ENCODE results near the gene EPB42. TPM values are rescaled to one million over a fixed set of nuclear protein-coding genes. Genes with fewer than 3 reads are reported as not detected.

Gene EPB42
- total and polyA plus RNA-seq, 2 of the 4 experiments (the other 2 are of a cell fraction), result not detected

- Histone ChIP-seq H4K91ac (ENCODE audit: insufficient read depth, low read depth, low read length) (no peak within 1 kb of the TSS), H3K4me3 (ENCODE audit: insufficient read depth, low read depth, low read length) (no peak within 1 kb of the TSS), H2BK120ac (ENCODE audit: low read depth, low read length) (no peak within 1 kb of the TSS), H2BK5ac (ENCODE audit: low read depth, low read length, poor library complexity, severe bottlenecking) (no peak within 1 kb of the TSS), H2AK5ac (ENCODE audit: low read depth, low read length) (no peak within 1 kb of the TSS), H3K4ac (ENCODE audit: low read depth, low read length) (no peak within 1 kb of the TSS), H3K4me1 (ENCODE audit: control insufficient read depth, insufficient read depth, low read length) (no peaks in the 10 kb centered on the region), H3K14ac (replicated peaks; ENCODE audit: low read depth, low read length) (no peak within 1 kb of the TSS), H3K27me3 (ENCODE audit: control insufficient read depth, insufficient read depth, low read length) (peaks cover 47% of the 10 kb centered on the region), H3K56ac (ENCODE audit: extremely low read depth, insufficient read depth, low read length) (no peak within 1 kb of the TSS), H2BK20ac (ENCODE audit: low read depth, low read length) (no peak within 1 kb of the TSS), H4K5ac (ENCODE audit: low read depth, low read length) (no peak within 1 kb of the TSS), H4K20me1 (ENCODE audit: insufficient read depth, low read length) (no peaks in the 10 kb centered on the region), H2AFZ (replicated peaks; ENCODE audit: low read length, poor library complexity) (no peak within 1 kb of the TSS), H3K36me3 (ENCODE audit: control insufficient read depth, insufficient read depth, low read length) (no peaks in the 10 kb centered on the region), H3K4me2 (ENCODE audit: low read depth, low read length) (no peak within 1 kb of the TSS), H3K9me3 (ENCODE audit: control insufficient read depth, insufficient read depth, low read length) (no peaks in the 10 kb centered on the region), H3K23ac (ENCODE audit: low read depth, low read length) (no peak within 1 kb of the TSS), H3K79me1 (ENCODE audit: low read depth in 1 of 2, low read length in 2 of 2) (no peaks in the 10 kb centered on the region), H3K27ac (ENCODE audit: insufficient read depth, low read length) (no peak within 1 kb of the TSS), H4K8ac (ENCODE audit: low read depth in 2 of 2, low read length in 2 of 2) (no peak within 1 kb of the TSS), H3K9me1 (ENCODE audit: insufficient read depth, low read length) (0 out of 2 replicates have a peak, but pooled peaks cover 2% of the 10 kb centered on the region), H2BK15ac (ENCODE audit: low read depth, low read length) (no peak within 1 kb of the TSS), H3K9ac (ENCODE audit: low read depth, low read length) (no peak within 1 kb of the TSS), H3K18ac (ENCODE audit: low read depth, low read length) (no peak within 1 kb of the TSS), H2AK9ac (replicated peaks; ENCODE audit: low read depth, low read length, poor library complexity) (no peak within 1 kb of the TSS)
- intact Hi-C loops (cut with micrococcal nuclease) (no loop called here), in situ Hi-C loops (cut with MboI; ENCODE audit: low sequenced_read_pairs) (no loop called here), dilution Hi-C loops (cut with HindIII; ENCODE audit: low sequenced_read_pairs, unreplicated experiment) (no loop called here)
- ChIA-PET CTCF (interaction anchor here (0.8 kb wide), 1 partner anchor 42 kb away, joined by 3 read pairs; no protein-coding TSS in a partner anchor), POLR2A (ENCODE audit: unreplicated experiment) (no interaction called here)
- BruUV-seq (replicated peaks), result no TSS peak
- TF ChIP-seq CEBPB (IDR thresholded peaks at IDR 0.05; ENCODE audit: low read depth, low read length) (0 out of 2 replicates have a peak, but pooled peaks have one; percentile 1), BHLHE40 (IDR thresholded peaks at IDR 0.05; ENCODE audit: low read depth, low read length) (no peak)
- WGBS, 2 experiments (ENCODE audit: extremely low coverage in 2 of 2, insufficient read length in 1 of 2), result 63% methylated on average over 3 of the region's 8 CpGs; no CpG with 5 or more reads in 1 of the 2 experiments
- ATAC-seq (ENCODE audit: low read depth) (no peak), DNase-seq (no peak)
Measured at GRCh38 chr15:43266834-43267233, 46.0 kb upstream of the EPB42 start, which contains the start of gene TGM5. TGM5 (minus strand) TSS chr15:43266928; CDS start chr15:43266849, 79 bp downstream.

Measured in IMR-90 (cell line).